Measurements from ENCODE around the gene SLIT3. TPM values are rescaled to one million over a fixed set of nuclear protein-coding genes. Genes with fewer than 3 reads are reported as not detected.

SLIT3 gene
- total and polyA plus RNA-seq, 2 experiments from 2014 or later = 0.59 to 0.71 TPM

DNA sequence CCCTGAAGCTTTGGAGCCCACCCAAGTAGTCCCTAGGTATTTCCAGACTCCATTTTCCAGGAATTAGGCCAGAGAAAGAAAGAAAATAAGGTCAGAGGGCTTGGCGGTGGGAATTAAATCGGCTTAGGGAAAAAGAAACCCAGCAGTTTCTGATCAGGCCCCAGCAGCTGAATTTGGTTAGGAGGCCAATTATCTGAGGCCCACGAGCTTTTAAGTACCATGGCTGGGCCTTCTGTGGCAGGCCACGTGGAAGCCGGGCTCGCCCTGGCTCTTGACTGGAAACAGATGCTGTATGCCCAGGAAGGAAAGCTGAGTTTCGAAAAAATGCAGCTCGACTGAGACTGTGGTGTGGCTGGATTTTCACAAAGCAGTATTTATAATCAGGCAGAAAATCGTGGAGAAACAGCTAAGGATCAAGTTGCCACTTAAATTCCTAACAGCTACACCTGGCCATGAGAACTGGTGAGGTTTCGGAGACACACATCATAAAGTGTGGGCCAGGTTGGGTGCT is 646.7 kb downstream of the SLIT3 start:
- no peaks in the 10 kb centered on the region for H3K9me2 ChIP-seq (ENCODE audit: insufficient read depth)
- no peaks in the 10 kb centered on the region for H4K20me1 ChIP-seq (replicated peaks; ENCODE audit: insufficient read depth)
- Mint-ChIP-seq H3K27ac (no peak overlapping the region), H3K36me3 (ENCODE audit: low read depth) (no peaks in the 10 kb centered on the region), H3K4me3 (no peak overlapping the region), H3K9me3 (no peaks in the 10 kb centered on the region), H3K4me1 (peaks cover 13% of the 10 kb centered on the region), H3K27me3 (ENCODE audit: insufficient read depth, low read depth, poor library complexity) (peaks cover 6% of the 10 kb centered on the region)
- DNase-seq (ENCODE audit: low spot score) (no peak), ATAC-seq (no peak)
- H3K4me3 ChIP-seq = no peak overlapping the region
- peaks cover 4% of the 10 kb centered on the region; the same call in 1 of the 2 replicates for H3K4me1 ChIP-seq (ENCODE audit: insufficient read depth)
- no peak overlapping the region for H3K4me2 ChIP-seq
- TF ChIP-seq ZNF331 (CRISPR knock-in tag; IDR thresholded peaks at IDR 0.05; ENCODE audit: low read depth) (no peak), STAT1 (IDR thresholded peaks at IDR 0.05; ENCODE audit: unreplicated experiment) (no peak), ZNF462 (CRISPR knock-in tag; IDR thresholded peaks at IDR 0.05) (no peak), JUNB (IDR thresholded peaks at IDR 0.05; ENCODE audit: unreplicated experiment) (no peak), POLR2AphosphoS5 (IDR thresholded peaks at IDR 0.05; ENCODE audit: low read depth) (no peak), CTCF (conservative IDR thresholded peaks at IDR 0.05; ENCODE audit: low read depth in 2 of 2) (no peak), CREB1 (CRISPR knock-in tag; IDR thresholded peaks at IDR 0.05; ENCODE audit: low read depth) (no peak), EZH2phosphoT487 (IDR thresholded peaks at IDR 0.05; ENCODE audit: unreplicated experiment) (no peak)
- H3F3A ChIP-seq (replicated peaks; ENCODE audit: low read depth) = no peaks in the 10 kb centered on the region
- H3K79me2 ChIP-seq (replicated peaks; ENCODE audit: insufficient read depth) = no peaks in the 10 kb centered on the region
- no peaks in the 10 kb centered on the region for H3K27me3 ChIP-seq (ENCODE audit: insufficient read depth)
- H3K27ac ChIP-seq (ENCODE audit: low read depth) = no peak overlapping the region
- peak overlapping the region; percentile 66 for H2AFZ ChIP-seq
- no peaks in the 10 kb centered on the region for H3K36me3 ChIP-seq (ENCODE audit: insufficient read depth)

Data from GM23338 (cell line).